Measurements from ENCODE around the gene MAP3K14.

MAP3K14 gene

GRCh38 chr17:45277216-45277849, 39.5 kb downstream of the MAP3K14 start:
- DNase-seq, result peak; percentile 76

- DNase-seq, result no peak
Measured at GRCh38 chr17:45276031-45276430, 40.8 kb downstream of the MAP3K14 start.

- DNase-seq, result no peak
Measured at GRCh38 chr17:45274033-45274432, 42.8 kb downstream of the MAP3K14 start.

GRCh38 chr17:45273551-45273957, 43.3 kb downstream of the MAP3K14 start:
- no peak for DNase-seq

- no peak for DNase-seq
Measured at GRCh38 chr17:45271603-45272002, 45.2 kb downstream of the MAP3K14 start.

- DNase-seq, result no peak
Measured at GRCh38 chr17:45270828-45271418, 45.9 kb downstream of the MAP3K14 start.

- no peak for DNase-seq
Measured at GRCh38 chr17:45269912-45270311, 46.9 kb downstream of the MAP3K14 start.

GRCh38 chr17:45267436-45268055, 49.3 kb downstream of the MAP3K14 start:
- DNase-seq, result no peak

- no peak for DNase-seq
Measured at GRCh38 chr17:45266372-45266926, 50.4 kb downstream of the MAP3K14 start.

GRCh38 chr17:45265821-45266220, 51.0 kb downstream of the MAP3K14 start:
- DNase-seq, result peak; percentile 72

- no peak for DNase-seq
Measured at GRCh38 chr17:45264988-45265387, 51.8 kb downstream of the MAP3K14 start.

- DNase-seq, result no peak
Measured at GRCh38 chr17:45264430-45264829, 52.4 kb downstream of the MAP3K14 start.

- DNase-seq, result no peak
Measured at GRCh38 chr17:45263477-45263860, 53.4 kb downstream of the MAP3K14 start.

GRCh38 chr17:45262516-45263476, 54.0 kb downstream of the MAP3K14 start:
- DNase-seq, result peak; percentile 18

GRCh38 chr17:45261577-45262515, 55.0 kb downstream of the MAP3K14 start, which contains the start of gene SPATA32:
Gene SPATA32 (minus strand): TSS chr17:45262094. CDS start chr17:45262016, 78 bp downstream.
- DNase-seq, result no peak

- DNase-seq, result no peak
Measured at GRCh38 chr17:45260204-45260783, 56.5 kb downstream of the MAP3K14 start.

GRCh38 chr17:45258981-45259380, 57.8 kb downstream of the MAP3K14 start:
- DNase-seq, result no peak

- DNase-seq, result no peak
Measured at GRCh38 chr17:45257115-45257514, 59.7 kb downstream of the MAP3K14 start.

GRCh38 chr17:45256114-45256966, 60.5 kb downstream of the MAP3K14 start:
- DNase-seq, result no peak

- no peak for DNase-seq
Measured at GRCh38 chr17:45255358-45255757, 61.5 kb downstream of the MAP3K14 start.
